Stimulated activated naive CD8-positive, alpha-beta T cell treated with anti-CD3 and anti-CD28 coated beads, Interleukin-15, Interleukin-2, amounts not matched to agents 100 ng/mL and 50 ng/mL, for 24 hours (primary cell): ENCODE data around the gene ZNF595.
"Not testable (repeated sequence)": the region's sequence is repeated elsewhere in the genome, so short reads cannot be mapped to it uniquely, and the experiment has no call there.

Experiments
- H3K27ac Mint-ChIP-seq: one replicate; pipeline ENCODE4 v1.8.0; 2021; ENCODE audit warnings: mild to moderate bottlenecking, mixed read lengths
- H3K27me3 Mint-ChIP-seq: one replicate; pipeline ENCODE4 v1.8.0; 2021; ENCODE audit warnings: mixed read lengths
- H3K36me3 Mint-ChIP-seq: one replicate; pipeline ENCODE4 v1.8.0; 2021; ENCODE audit warnings: low read depth, mixed read lengths
- H3K4me1 Mint-ChIP-seq: one replicate; pipeline ENCODE4 v1.8.0; 2021; ENCODE audit warnings: low read depth, mixed read lengths
- H3K4me3 Mint-ChIP-seq: one replicate; pipeline ENCODE4 v1.8.0; 2021; ENCODE audit warnings: mild to moderate bottlenecking, mixed read lengths
- H3K9me3 Mint-ChIP-seq: one replicate; pipeline ENCODE4 v1.8.0; 2021; ENCODE audit warnings: mixed read lengths

Gene ZNF595

DNA sequence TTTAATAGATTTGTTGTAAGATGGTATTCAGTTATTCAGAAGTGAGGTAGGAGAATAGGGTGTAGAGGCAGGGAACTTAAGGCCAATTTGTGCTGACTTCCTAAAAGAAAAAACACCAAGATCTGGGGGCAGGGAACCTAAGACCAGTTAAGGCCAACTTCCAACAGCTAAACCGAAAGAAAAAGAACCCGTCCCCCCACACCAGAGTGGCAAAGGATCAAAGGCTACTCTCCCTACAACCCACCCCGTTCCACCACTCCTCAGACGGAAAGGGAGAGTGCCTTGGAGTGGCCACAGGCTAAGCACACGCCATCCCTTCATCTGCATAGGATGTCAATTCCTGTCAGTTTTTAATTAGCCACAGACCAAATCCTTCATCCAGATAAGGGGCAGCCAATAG lies 67.5 kb downstream of the ZNF595 start:
- Mint-ChIP-seq H3K4me3 (no peak overlapping the region), H3K36me3 (peaks cover 31% of the 10 kb centered on the region), H3K27me3 (no peaks in the 10 kb centered on the region), H3K4me1 (peaks cover 37% of the 10 kb centered on the region), H3K9me3 (peaks cover 30% of the 10 kb centered on the region), H3K27ac (no peak overlapping the region)

DNA sequence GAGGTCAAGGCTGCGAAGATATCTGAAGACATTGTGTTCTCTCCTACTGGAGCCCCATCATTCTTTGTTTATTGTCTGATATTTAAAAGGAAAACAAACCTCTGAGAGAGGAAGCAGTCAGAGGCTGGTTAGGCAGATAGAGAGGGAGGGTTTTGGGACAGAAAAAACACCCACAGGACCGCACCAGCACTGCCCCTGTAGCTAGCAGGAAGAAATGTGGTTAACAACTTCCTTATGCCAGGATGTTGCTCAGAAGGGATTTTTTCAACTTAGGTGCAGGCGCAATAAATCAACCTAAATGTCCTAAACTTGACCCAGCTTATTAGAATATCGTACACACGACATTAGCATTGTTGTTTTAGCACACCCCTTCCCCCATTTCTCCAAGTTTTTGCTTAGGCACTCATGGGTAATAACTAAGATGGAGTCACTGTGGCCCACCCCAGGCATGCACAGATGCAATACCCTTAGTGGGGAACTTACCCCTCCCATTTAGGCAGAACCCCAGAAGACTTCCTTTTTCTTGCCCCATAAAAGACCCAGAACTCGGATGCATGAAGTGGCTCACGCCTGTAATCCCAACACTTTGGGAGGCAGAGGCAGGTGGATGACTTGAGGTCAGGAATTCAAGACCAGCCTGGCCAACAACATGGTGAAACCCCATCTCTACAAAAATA lies 68.4 kb downstream of the ZNF595 start:
- H3K9me3 Mint-ChIP-seq = peaks cover 28% of the 10 kb centered on the region
- H3K27ac Mint-ChIP-seq = peak overlapping the region; percentile 34
- H3K27me3 Mint-ChIP-seq = no peaks in the 10 kb centered on the region
- peaks cover 40% of the 10 kb centered on the region for H3K36me3 Mint-ChIP-seq
- peaks cover 41% of the 10 kb centered on the region for H3K4me1 Mint-ChIP-seq
- H3K4me3 Mint-ChIP-seq = peak overlapping the region; percentile 21

DNA sequence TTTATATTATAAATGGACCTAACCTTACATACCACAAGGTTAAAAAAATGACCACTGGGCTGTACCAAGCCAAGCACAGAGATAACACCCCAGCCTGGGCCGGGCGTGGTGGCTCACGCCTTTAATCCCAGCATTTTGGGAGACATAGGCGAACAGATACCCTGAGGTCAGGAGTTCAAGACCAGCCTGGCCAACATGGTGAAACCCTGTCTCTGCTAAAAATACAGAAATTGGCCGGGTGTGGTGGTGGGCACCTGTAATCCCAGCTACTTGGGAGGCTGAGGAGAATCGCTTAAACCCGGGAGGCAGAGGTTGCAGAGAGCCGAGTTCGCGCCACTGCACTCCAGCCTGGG lies 70.8 kb downstream of the ZNF595 start:
- Mint-ChIP-seq H3K4me1 (peaks cover 37% of the 10 kb centered on the region), H3K9me3 (peaks cover 11% of the 10 kb centered on the region), H3K27ac (peak overlapping the region; percentile 99), H3K4me3 (peak overlapping the region; percentile 99), H3K36me3 (peaks cover 60% of the 10 kb centered on the region)
- H3K27me3 Mint-ChIP-seq = not testable (repeated sequence)

DNA sequence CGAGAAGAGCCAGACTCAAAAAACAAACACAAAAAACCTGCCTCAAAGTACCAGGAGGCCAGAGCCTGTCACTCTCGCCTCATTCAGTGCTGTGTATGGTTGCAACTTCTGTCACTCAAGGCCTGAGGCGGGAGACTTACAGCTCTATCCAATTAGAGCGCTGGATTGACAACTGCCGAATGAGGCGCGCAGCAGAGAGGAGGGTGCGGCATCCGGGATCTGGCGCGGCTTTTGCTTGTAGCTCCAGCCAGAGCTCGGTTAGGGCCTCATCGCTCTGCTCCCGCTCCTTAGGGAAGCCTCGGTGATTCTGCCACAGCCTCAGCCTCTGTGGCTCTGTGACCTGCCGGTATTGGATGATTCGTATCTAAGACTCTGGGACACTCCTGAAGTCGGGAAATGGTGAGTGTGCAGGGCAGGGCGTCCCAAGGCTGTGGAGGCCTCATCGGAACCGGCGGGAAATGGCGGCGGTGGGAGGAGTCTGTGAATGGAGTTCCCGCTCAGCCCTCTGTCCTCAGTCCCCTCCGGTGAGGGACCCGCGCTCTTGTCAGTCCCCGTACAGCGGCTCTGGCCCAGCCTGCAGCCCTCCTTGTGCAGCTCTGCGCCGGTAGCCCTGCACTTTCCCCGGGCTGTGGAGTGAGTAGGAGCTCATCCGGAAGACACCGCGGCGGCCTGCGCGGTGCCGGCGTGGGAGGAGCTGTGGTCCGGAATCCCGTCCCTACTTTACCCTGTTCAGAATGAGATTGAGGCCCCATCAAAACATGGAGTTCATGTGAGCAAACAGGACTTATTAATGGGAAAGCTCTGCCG lies 71.4 kb downstream of the ZNF595 start, which contains the start of gene ZNF718:
Gene ZNF718, plus strand, starts transcription at position 227 of the 807 bp plus-strand sequence. Its CDS starts 170 bp downstream, at position 397.
- Mint-ChIP-seq H3K9me3 (peaks cover 11% of the 10 kb centered on the region), H3K4me1 (peaks cover 37% of the 10 kb centered on the region), H3K27me3 (no peaks in the 10 kb centered on the region), H3K36me3 (peaks cover 66% of the 10 kb centered on the region), H3K4me3 (peak within 1 kb of the TSS; percentile 99), H3K27ac (peak within 1 kb of the TSS; percentile 99)

DNA sequence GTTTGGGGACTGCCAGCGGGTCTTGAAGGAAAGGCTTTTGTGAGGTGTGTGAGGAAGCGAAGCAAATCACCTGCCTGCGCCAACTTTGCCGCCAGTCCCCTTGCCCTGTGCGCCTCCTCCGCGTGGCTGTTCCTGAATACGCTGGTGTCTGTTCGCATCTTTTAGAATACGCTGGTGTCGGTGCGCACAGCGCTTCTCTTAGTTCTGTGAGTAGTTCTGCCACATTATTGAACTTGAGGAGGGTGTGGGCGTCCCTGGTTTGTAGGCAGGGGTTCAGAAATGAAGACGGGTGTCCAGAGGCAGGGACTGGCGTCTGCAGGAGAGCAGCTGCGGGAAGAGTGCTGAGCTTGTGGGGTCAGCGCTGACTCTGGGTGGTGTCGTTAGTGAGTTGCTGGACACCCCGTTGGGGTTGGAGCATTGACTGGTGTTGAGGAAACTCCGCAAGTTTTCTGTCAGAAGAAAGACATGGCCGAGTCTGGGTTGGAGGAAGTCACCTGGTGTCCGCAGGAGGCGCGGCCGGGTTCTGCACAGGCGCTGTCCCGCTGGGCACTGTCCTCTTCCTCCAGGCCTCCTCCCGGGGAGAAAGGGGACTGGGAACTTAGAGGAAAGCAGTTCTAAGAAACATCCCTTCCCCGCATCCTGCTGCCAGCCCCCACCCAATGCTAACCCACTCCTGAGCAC lies 72.1 kb downstream of the ZNF595 start:
- Mint-ChIP-seq H3K27me3 (no peaks in the 10 kb centered on the region), H3K9me3 (peaks cover 17% of the 10 kb centered on the region), H3K36me3 (peaks cover 73% of the 10 kb centered on the region)

DNA sequence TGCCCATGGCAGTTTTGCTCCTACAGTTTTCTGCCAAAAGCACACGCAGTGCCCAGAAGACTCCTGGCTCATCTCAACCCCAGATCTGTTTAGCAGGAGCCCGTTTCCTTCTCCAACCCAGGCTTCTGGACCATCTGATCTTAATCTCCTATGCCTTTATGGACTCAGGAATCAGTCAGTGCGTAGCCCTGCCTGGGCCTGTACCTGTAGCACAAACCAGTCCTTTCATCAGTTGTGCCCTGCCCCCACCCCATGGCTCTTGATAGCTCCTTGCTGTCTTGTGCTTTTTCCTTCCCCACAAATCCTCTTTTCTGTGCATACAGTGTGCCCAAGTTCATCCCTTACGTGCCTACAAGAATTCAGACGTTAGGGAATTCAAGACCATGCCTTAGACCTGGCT lies 72.7 kb downstream of the ZNF595 start:
- H3K36me3 Mint-ChIP-seq = peaks cover 74% of the 10 kb centered on the region

More for the DNA sequence above, 72.1 kb downstream of the ZNF595 start:
- H3K4me1 Mint-ChIP-seq = peaks cover 37% of the 10 kb centered on the region
- peak overlapping the region; percentile 99 for H3K4me3 Mint-ChIP-seq
- H3K27ac Mint-ChIP-seq = peak overlapping the region; percentile 99

DNA sequence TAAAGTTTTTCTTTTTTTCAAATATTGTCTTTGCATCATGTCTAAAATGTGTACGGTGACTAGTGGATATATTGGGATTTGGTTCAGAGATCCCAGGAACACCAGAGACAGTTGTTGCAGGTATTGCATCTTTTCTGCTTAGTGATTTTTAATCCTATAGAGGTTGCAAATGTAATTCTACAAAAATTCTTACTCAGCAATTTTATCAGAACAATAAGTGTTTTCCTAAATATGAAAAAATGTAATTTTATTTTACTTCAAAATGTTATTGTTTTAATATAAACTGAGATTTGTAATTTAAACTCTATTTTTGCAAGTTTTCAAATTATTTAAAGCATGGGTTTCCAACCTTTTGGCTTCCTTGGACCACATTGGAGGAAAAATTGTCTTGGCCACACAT lies 79.4 kb downstream of the ZNF595 start:
- H3K36me3 Mint-ChIP-seq = peaks cover 72% of the 10 kb centered on the region
- H3K9me3 Mint-ChIP-seq = peaks cover 13% of the 10 kb centered on the region
- H3K4me3 Mint-ChIP-seq = no peak overlapping the region
- peaks cover 4% of the 10 kb centered on the region for H3K4me1 Mint-ChIP-seq
- H3K27ac Mint-ChIP-seq = no peak overlapping the region
- no peaks in the 10 kb centered on the region for H3K27me3 Mint-ChIP-seq

More for the DNA sequence above, 72.7 kb downstream of the ZNF595 start:
- peaks cover 31% of the 10 kb centered on the region for H3K4me1 Mint-ChIP-seq
- H3K9me3 Mint-ChIP-seq = peaks cover 15% of the 10 kb centered on the region
- peak overlapping the region; percentile 99 for H3K27ac Mint-ChIP-seq
- peak overlapping the region; percentile 99 for H3K4me3 Mint-ChIP-seq
- H3K27me3 Mint-ChIP-seq = no peaks in the 10 kb centered on the region
